ENCODE measurements around the gene ACSL1.

DNA sequence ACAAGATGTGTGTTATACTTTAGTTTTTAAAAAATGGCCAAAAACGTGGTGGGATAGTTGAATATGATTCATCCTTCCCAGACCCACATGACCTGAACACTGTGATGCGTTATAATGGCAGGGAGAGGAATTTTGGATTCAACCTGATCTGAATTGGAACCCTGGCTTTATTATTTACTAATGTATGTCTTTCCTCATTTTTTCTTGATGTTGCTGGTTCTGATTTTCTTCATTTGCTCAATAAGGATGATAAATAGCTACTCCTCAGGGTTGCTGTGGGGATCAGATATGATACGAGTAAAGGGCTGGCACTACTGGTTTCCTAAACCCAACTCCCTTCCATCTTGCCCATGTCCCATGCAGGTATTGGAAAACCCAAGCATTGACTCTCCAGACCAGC, 24.2 kb upstream of the ACSL1 start:
- TF ChIP-seq POLR2A (IDR thresholded peaks at IDR 0.05) (no peak), EP300 (IDR thresholded peaks at IDR 0.05) (no peak)
- TF ChIP-seq, protein P1, sequence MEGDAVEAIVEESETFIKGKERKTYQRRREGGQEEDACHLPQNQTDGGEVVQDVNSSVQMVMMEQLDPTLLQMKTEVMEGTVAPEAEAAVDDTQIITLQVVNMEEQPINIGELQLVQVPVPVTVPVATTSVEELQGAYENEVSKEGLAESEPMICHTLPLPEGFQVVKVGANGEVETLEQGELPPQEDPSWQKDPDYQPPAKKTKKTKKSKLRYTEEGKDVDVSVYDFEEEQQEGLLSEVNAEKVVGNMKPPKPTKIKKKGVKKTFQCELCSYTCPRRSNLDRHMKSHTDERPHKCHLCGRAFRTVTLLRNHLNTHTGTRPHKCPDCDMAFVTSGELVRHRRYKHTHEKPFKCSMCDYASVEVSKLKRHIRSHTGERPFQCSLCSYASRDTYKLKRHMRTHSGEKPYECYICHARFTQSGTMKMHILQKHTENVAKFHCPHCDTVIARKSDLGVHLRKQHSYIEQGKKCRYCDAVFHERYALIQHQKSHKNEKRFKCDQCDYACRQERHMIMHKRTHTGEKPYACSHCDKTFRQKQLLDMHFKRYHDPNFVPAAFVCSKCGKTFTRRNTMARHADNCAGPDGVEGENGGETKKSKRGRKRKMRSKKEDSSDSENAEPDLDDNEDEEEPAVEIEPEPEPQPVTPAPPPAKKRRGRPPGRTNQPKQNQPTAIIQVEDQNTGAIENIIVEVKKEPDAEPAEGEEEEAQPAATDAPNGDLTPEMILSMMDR (IDR thresholded peaks at IDR 0.05), result no peak

Data from ovary (tissue), 3 donors.